ENCODE measurements around the gene LPIN1.
"Not testable (repeated sequence)": the region's sequence is repeated elsewhere in the genome, so short reads cannot be mapped to it uniquely, and the experiment has no call there.

LPIN1 gene

GRCh38 chr2:11724151-11724550 lies 22.3 kb upstream of the LPIN1 start:
- TF ChIP-seq, protein P1, sequence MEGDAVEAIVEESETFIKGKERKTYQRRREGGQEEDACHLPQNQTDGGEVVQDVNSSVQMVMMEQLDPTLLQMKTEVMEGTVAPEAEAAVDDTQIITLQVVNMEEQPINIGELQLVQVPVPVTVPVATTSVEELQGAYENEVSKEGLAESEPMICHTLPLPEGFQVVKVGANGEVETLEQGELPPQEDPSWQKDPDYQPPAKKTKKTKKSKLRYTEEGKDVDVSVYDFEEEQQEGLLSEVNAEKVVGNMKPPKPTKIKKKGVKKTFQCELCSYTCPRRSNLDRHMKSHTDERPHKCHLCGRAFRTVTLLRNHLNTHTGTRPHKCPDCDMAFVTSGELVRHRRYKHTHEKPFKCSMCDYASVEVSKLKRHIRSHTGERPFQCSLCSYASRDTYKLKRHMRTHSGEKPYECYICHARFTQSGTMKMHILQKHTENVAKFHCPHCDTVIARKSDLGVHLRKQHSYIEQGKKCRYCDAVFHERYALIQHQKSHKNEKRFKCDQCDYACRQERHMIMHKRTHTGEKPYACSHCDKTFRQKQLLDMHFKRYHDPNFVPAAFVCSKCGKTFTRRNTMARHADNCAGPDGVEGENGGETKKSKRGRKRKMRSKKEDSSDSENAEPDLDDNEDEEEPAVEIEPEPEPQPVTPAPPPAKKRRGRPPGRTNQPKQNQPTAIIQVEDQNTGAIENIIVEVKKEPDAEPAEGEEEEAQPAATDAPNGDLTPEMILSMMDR (IDR thresholded peaks at IDR 0.05; ENCODE audit: extremely low read depth, missing control alignments), result no peak
- no peak for DNase-seq (ENCODE audit: low spot score)

DNA sequence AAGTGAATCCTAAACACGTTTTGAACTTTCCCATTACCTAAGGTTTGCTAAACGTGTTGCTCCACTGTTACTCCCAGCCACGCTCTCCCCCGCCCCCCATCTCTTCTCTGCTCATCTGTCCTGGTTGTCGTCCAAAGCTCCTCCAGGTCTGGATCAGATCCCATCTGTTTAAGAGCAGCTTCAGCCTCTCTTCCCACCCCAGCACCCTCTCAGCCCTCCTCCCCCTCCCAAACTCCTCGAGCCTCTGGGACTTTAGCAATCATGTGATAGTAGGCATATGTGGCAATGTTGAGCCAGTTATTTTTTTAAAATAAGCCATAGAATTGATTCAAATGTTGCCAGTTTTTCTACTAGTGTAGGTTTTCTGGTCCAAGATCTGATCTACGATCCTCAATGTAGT lies 20.0 kb upstream of the LPIN1 start:
- TF ChIP-seq, protein P1 (IDR thresholded peaks at IDR 0.05; ENCODE audit: extremely low read depth, missing control alignments), result no peak
- DNase-seq (ENCODE audit: low spot score), result no peak

DNA sequence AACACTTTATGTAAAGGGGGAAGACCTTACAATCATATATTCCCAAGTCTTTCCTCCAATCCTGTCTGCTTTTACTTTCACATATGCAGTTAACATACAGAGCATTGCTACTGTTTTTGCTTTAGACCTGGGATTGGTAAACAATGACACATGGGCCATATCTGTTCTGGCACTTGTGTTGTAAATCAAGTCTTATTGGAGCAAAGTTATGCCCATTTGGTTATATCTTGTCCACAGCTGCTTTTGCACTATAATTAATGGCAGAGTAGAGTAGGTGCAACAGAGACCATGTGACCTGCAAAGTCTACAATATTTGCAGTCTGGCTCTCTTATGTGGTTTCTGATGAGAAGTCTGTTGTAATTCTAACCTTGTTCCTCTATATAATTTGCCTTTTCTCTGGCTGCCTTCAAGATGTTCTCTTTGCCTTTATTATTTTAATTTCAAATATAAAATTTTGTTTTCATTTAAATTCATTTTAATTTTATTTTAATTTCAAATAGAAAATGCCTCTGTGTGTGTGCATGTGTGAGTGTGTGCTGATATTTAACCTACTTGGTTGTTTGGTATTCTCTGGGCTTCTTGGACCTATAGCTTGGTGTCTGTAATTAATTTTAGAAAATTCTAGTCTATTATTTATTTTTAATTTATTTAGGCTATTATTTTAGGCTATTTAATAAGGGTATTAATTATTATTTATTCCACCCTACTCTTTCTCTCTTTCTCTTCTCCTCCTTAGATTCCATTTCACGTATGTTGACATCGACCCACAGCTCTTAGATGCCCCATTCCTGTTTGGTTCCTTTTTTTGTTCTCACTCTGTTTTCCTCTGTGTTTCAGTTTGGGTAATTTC lies 16.8 kb upstream of the LPIN1 start:
- TF ChIP-seq, protein P1 (IDR thresholded peaks at IDR 0.05; ENCODE audit: extremely low read depth, missing control alignments), result no peak
- no peak for DNase-seq (ENCODE audit: low spot score)

DNA sequence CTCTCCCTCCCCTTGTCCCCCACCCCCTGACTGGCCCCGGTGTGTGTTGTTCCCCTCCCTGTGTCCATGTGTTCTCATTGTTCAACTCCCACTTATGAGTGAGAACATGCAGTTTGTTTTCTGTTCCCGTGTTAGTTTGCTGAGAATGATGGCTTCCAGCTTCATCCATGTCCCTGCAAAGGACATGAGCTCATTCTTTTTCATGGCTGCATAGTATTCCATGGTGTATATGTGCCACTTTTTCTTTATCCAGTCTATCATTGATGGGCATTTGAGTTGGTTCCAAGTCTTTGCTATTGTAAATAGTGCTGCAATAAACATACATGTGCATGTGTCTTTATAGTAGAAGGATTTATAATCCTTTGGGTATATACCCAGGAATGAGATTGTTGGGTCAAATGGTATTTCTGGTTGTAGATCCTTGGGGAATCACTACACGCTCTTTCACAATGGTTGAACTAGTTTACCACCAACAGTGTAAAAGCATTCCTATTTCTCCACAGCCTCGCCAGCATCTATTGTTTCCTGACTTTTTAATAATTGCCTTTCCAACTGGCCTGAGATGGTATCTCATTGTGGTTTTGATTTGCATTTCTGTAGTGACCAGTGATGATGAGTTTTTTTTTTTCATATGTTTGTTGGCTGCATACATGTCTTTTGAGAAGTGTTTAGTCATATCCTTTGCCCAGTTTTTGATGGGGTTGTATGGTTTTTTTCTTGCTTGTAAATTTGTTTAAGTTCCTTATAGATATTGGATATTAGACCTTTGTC lies 15.0 kb upstream of the LPIN1 start:
- not testable (repeated sequence) for DNase-seq (ENCODE audit: low spot score)

DNA sequence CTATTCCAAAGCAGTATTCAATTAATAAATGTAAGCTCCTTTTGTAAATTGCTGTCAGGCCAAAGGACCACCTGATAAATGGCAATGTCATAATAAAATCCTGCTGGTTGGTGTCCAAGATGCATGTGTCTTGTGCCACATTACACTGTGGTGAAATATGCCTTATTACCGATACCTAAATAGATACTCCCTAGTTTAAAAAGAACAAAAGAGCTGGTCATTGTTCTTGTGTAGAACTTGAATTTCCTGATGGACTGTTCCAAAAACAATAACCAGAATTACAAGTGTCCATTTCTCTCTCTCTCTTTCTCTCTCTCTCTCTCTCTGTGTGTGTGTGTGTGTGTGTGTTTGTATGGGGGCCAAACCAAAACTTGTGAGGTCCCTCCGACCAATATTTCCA lies 13.8 kb upstream of the LPIN1 start:
- TF ChIP-seq, protein P1 (IDR thresholded peaks at IDR 0.05; ENCODE audit: extremely low read depth, missing control alignments), result no peak
- DNase-seq (ENCODE audit: low spot score), result no peak

- DNase-seq (ENCODE audit: low spot score), result not testable (repeated sequence)
Measured at GRCh38 chr2:11737852-11738251, 8.6 kb upstream of the LPIN1 start.

DNA sequence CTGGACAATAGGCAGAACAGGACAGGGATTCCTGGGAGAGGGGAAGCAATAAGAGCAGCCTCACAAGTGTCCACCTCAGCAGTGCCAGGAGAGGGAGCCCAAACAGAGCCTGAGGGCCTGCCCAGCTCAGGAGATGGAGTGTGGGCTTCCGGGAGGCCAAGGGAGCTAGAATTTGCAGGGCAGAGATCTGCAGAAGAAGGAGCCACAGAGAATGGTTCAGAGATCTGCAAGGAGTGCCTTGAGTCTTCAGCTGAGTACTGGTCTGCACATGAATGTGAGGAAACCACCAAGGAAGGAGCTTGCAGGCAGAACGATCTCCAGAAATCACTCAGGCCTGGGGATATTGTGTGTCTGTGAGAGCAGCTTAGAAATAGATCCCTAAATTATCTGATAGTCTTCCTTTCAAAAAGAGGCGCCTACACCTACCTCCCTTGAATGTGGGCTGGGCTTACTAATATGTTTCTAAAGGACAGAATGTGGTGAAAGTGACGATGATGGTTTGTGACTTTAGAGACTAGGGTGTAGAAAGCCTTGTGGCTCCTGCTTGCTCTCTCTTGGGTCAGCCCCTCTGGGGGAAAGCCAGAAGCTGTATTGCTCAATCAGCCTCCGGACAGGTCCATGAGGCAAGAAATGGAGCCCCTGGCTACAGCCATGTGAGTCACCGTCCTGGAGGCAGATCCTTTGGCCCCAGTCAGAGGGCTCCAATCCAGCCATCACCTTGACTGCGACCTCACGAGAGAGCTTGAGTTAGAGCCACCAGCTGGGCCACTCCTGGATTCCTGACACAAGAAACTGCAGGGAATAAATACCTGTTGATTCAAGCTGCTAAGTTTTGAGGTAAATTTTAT lies 7.6 kb upstream of the LPIN1 start:
- TF ChIP-seq, protein P1 (IDR thresholded peaks at IDR 0.05; ENCODE audit: extremely low read depth, missing control alignments), result no peak
- no peak for DNase-seq (ENCODE audit: low spot score)

GRCh38 chr2:11740723-11741122 lies 5.7 kb upstream of the LPIN1 start:
- no peak for DNase-seq (ENCODE audit: low spot score)

More at GRCh38 chr2:11740723-11741122, 5.7 kb upstream of the LPIN1 start:
- TF ChIP-seq, protein P1 (IDR thresholded peaks at IDR 0.05; ENCODE audit: extremely low read depth, missing control alignments), result no peak
